Sigmoid colon (tissue), 7 donors: ENCODE results near the gene GPC5. TPM values are rescaled to one million over a fixed set of nuclear protein-coding genes. Genes with fewer than 3 reads are reported as not detected.
"Not testable (repeated sequence)": the region's sequence is repeated elsewhere in the genome, so short reads cannot be mapped to it uniquely, and the experiment has no call there.

ENCODE experiments used
- DNase-seq: peaks from one replicate; pipeline ENCODE4 v3.0.0-alpha.2; 2019
- H3K27ac ChIP-seq, 4 donors: fragments of 200-600 bp; sonication (generic); one replicate each; pipeline ENCODE4 v1.5.1; 2016 to 2019; ENCODE audit warnings: mild to moderate bottlenecking in 1 of 4
- H3K27me3 ChIP-seq, 3 donors: fragments of 200-600 bp; sonication (generic); one replicate each; pipeline ENCODE4 v1.5.1; 2019; ENCODE audit warnings: mild to moderate bottlenecking in 1 of 3
- H3K36me3 ChIP-seq, 4 donors: fragments of 200-600 bp; sonication (generic); one replicate each; pipeline ENCODE4 v1.5.1; 2016 to 2019
- H3K4me1 ChIP-seq, 4 donors: fragments of 200-600 bp; sonication (generic); one replicate each; pipeline ENCODE4 v1.5.1; 2017 to 2019
- H3K4me3 ChIP-seq, 4 donors: fragments of 200-600 bp; sonication (generic); one replicate each; pipeline ENCODE4 v1.5.1; 2017 to 2019; ENCODE audit warnings: mild to moderate bottlenecking in 2 of 4, moderate library complexity in 1 of 4
- H3K9me3 ChIP-seq, 4 donors: fragments of 200-600 bp in 3 of 4; sonication (generic) in 3 of 4; one replicate each; pipeline versions ENCODE4 v1.5.1 to v1.6.1; 2013 to 2019
- EP300 ChIP-seq, 4 donors: sonication (generic); formaldehyde crosslinking; IDR thresholded peaks; one replicate each; pipeline ENCODE4 v1.6.1; 2017; ENCODE audit warnings: antibody characterized with exemption in 4 of 4
- POLR2A ChIP-seq, 2 donors: fragments of 450-650 bp; IDR thresholded peaks; one replicate each; pipeline ENCODE4 v1.6.1; 2016; ENCODE audit warnings: antibody characterized with exemption in 2 of 2, mild to moderate bottlenecking in 2 of 2, moderate library complexity in 2 of 2
- POLR2AphosphoS5 ChIP-seq, 4 donors: sonication (generic); formaldehyde crosslinking; IDR thresholded peaks; one replicate each; pipeline ENCODE4 v1.6.1; 2017; ENCODE audit warnings: antibody characterized with exemption in 4 of 4
- WGBS, 2 donors: extraction: QIAGEN DNeasy Blood & Tissue Kit; methylation state at CpG; one replicate each; pipeline ENCODE4 v1.1.7; 2013; 5-methylcytosine and 5-hydroxymethylcytosine counted together
- intact Hi-C: fragments of 100-400 bp; cut with DNase I; formaldehyde crosslinking; loops from one replicate; pipeline ENCODE4 v1.15.1; 2023
- polyA plus RNA-seq, 3 donors: library from polyadenylated mRNA; stranded (reverse); fragments of 200-250 nt; gene quantifications; one replicate each; pipeline ENCODE4 v1.2.3, GENCODE V29; 2013
- total RNA-seq, 4 donors: library from RNA; depleted of rRNA; stranded (reverse); fragments of >200 nt; gene quantifications; one replicate each; pipeline ENCODE4 v1.1.0, GENCODE V29; 2016
- TF ChIP-seq, protein P1 (sequence below), 4 experiments: fragments of 450-650 bp in 3 of 4; fragments of 200-600 bp in 1 of 4; IDR thresholded peaks; one replicate each; pipeline ENCODE4 v1.5.1; 2016 to 2019; ENCODE audit warnings: antibody characterized with exemption in 4 of 4, mild to moderate bottlenecking in 3 of 4, moderate library complexity in 2 of 4
- donor health status: healthy with polysubstance abuse.
- donor health status: Bipolar disorder and iron deficiency.
- donor health status: healthy.

The GPC5 gene
- total and polyA plus RNA-seq, 7 donors, result 0.39 to 3.9 (median 2.9) TPM; not detected in 2

DNA sequence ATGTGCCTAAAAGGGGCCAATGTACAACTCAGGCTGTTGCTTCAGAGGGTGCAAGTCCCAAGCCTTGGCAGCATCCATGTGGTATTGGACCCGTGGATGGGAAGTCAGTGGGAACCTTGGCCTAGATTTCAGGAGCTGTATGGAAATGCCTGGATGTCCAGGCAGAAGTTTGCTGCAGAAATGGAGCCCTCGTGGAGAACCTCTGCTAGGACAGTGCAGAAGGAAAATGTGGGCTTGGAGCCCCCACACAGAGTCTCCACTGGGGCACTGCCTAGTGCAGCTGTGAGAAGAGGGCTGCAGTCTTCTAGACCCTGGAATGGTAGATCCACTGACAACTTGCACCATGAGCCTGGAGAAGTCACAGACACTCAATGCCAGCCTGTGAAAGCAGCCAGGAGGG, 28.5 kb downstream of the GPC5 start:
- H3K36me3 ChIP-seq, result no peaks in the 10 kb centered on the region
- no peak for TF ChIP-seq POLR2AphosphoS5 (IDR thresholded peaks at IDR 0.05)
- TF ChIP-seq, protein P1, sequence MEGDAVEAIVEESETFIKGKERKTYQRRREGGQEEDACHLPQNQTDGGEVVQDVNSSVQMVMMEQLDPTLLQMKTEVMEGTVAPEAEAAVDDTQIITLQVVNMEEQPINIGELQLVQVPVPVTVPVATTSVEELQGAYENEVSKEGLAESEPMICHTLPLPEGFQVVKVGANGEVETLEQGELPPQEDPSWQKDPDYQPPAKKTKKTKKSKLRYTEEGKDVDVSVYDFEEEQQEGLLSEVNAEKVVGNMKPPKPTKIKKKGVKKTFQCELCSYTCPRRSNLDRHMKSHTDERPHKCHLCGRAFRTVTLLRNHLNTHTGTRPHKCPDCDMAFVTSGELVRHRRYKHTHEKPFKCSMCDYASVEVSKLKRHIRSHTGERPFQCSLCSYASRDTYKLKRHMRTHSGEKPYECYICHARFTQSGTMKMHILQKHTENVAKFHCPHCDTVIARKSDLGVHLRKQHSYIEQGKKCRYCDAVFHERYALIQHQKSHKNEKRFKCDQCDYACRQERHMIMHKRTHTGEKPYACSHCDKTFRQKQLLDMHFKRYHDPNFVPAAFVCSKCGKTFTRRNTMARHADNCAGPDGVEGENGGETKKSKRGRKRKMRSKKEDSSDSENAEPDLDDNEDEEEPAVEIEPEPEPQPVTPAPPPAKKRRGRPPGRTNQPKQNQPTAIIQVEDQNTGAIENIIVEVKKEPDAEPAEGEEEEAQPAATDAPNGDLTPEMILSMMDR (IDR thresholded peaks at IDR 0.05), result no peak
- TF ChIP-seq POLR2A (IDR thresholded peaks at IDR 0.05), result no peak
- TF ChIP-seq EP300 (IDR thresholded peaks at IDR 0.05), result no peak
- no peaks in the 10 kb centered on the region for H3K4me1 ChIP-seq
- DNase-seq, result no peak
- H3K27me3 ChIP-seq, result no peaks in the 10 kb centered on the region
- 69 to 75% methylated on average over 2 of the region's 2 CpGs for WGBS, 2 donors
- intact Hi-C loops, result no loop called here
- H3K27ac ChIP-seq, result no peak overlapping the region
- H3K4me3 ChIP-seq, result no peak overlapping the region
- H3K9me3 ChIP-seq, result peaks cover 0 to 7% (median 4%) of the 10 kb centered on the region in 4 donors

DNA sequence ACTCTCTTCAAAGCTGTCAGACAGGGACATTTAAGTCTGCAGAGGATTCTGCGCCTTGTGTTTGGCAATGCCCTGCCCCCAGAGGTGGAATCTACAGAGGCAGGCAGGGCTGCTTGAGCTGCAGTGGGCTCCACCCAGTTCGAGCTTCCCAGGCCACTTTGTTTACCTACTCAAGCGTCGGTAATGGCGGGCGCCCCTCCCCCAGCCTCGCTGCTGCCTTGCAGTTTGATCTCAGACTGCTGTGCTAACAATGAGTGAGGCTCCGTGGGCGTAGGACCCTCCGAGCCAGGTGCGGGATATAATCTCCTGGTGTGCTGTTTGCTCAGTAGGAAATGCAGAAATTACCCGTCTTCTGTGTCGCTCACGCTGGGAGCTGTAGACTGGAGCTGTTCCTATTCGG, 40.3 kb downstream of the GPC5 start:
- H3K36me3 ChIP-seq, intact Hi-C loops, H3K4me1 ChIP-seq, DNase-seq, H3K27ac ChIP-seq, H3K4me3 ChIP-seq, H3K27me3 ChIP-seq, H3K9me3 ChIP-seq: not testable (repeated sequence)
- WGBS, 2 donors, result 90 to 93% methylated on average over 15 of the region's 15 CpGs

DNA sequence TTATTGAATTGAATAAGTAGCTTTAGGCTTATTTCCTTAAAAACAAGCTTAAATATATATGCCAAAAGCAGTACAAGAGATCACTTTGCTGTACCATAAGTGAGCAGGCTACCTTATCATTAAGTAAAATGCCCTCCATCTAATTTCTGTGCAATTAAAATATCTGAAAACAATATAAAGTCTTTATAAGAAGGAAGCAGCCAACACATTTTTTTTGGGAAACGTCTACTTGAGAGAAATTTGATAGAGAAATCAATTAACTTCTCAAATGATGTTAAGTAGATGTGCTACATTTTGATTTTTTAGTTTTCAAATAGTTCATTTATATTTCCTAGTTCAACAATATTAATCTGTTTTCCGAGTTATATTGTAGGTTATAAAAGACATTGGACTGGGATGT, 52.5 kb downstream of the GPC5 start:
- Histone ChIP-seq H3K27me3 (no peaks in the 10 kb centered on the region), H3K4me1 (no peaks in the 10 kb centered on the region), H3K36me3 (no peaks in the 10 kb centered on the region), H3K9me3 (no peaks in the 10 kb centered on the region), H3K4me3 (no peak overlapping the region), H3K27ac (no peak overlapping the region)
- intact Hi-C loops, result no loop called here
- TF ChIP-seq POLR2A (IDR thresholded peaks at IDR 0.05), result no peak
- no peak for TF ChIP-seq POLR2AphosphoS5 (IDR thresholded peaks at IDR 0.05)
- no peak for TF ChIP-seq EP300 (IDR thresholded peaks at IDR 0.05)
- TF ChIP-seq, protein P1 (IDR thresholded peaks at IDR 0.05), result no peak
- no peak for DNase-seq
- WGBS, 2 donors, result 49 to 78% methylated on average over 2 of the region's 2 CpGs

DNA sequence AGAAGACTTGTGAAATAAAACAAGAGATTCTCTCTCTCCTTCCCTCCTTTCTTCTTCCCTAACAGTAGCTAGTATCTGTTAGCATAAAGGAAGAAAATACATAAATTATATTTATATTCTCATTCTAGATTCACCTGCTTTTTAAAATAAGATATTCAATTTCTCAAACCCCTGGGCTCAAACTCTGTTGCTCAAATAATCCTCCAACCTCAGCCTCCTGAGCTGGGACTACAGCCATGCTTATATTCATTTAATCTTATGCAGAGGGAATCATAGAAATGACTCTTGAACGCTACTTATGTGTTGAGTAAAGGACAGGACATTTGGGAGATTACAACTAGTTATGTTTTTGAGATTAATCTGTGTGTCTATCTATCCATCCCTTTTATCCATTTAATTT, 56.2 kb downstream of the GPC5 start:
- H3K4me1 ChIP-seq, result no peaks in the 10 kb centered on the region
- H3K9me3 ChIP-seq, result no peaks in the 10 kb centered on the region
- WGBS, 2 donors, result 79 to 80% methylated on average over 1 of the region's 1 CpG
- TF ChIP-seq POLR2A (IDR thresholded peaks at IDR 0.05) (no peak), POLR2AphosphoS5 (IDR thresholded peaks at IDR 0.05) (no peak), EP300 (IDR thresholded peaks at IDR 0.05) (no peak)
- TF ChIP-seq, protein P1 (IDR thresholded peaks at IDR 0.05), result no peak
- H3K4me3 ChIP-seq, result no peak overlapping the region
- no peak overlapping the region for H3K27ac ChIP-seq
- DNase-seq, result no peak
- intact Hi-C loops, result no loop called here
- no peaks in the 10 kb centered on the region for H3K36me3 ChIP-seq
- H3K27me3 ChIP-seq, result no peaks in the 10 kb centered on the region

DNA sequence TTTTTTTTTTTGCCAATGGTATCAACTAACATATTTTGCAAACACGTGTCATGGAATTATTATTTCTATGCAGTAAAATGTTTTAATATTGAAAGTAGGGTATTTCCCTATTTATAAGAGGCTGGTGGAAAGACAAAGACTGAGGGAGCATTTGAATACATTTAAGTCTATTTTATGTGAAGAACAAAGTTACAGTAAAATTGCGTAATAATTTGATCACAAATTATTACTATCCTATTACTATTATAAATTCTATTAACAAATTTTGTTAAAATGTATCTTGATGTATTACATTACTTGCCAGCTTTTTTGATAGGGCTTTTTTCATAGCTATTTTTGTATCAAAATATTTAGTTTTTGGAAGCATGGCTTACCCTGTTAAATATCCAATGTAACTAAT, 58.4 kb downstream of the GPC5 start:
- Histone ChIP-seq H3K27me3 (no peaks in the 10 kb centered on the region), H3K9me3 (no peaks in the 10 kb centered on the region), H3K27ac (no peak overlapping the region), H3K4me3 (no peak overlapping the region), H3K4me1 (no peaks in the 10 kb centered on the region), H3K36me3 (no peaks in the 10 kb centered on the region)
- intact Hi-C loops, result no loop called here
- DNase-seq, result no peak
- TF ChIP-seq, protein P1 (IDR thresholded peaks at IDR 0.05), result no peak
- TF ChIP-seq POLR2A (IDR thresholded peaks at IDR 0.05) (no peak), EP300 (IDR thresholded peaks at IDR 0.05) (no peak), POLR2AphosphoS5 (IDR thresholded peaks at IDR 0.05) (no peak)
- 90 to 95% methylated on average over 2 of the region's 2 CpGs for WGBS, 2 donors
